Measurements from ENCODE around the gene ZBTB16.

Gene ZBTB16

DNA sequence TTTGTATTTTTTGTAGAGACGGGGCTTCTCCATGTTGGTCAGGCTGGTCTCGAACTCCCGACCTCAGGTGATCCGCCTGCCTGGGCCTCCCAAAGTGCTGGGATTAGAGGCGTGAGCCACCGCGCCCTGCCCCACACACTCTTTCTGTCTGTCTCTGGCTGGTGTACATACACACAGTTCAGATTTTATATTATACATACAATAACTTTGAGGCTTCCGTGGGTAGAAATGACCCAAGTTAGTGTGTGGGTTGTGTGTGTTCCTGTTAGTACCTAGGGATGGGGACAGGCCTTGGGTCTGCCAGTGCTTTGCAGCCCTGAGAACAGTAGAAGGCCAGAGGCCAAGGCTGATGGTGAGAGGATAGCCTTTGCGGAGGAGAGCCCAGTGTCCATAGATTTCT lies 2.8 kb downstream of the ZBTB16 start:
- in situ Hi-C loops (cut with MboI; ENCODE audit: low sequenced_read_pairs) = loop anchor here (10.0 kb wide), 1 partner anchor 93 kb away; no protein-coding TSS in a partner anchor

DNA sequence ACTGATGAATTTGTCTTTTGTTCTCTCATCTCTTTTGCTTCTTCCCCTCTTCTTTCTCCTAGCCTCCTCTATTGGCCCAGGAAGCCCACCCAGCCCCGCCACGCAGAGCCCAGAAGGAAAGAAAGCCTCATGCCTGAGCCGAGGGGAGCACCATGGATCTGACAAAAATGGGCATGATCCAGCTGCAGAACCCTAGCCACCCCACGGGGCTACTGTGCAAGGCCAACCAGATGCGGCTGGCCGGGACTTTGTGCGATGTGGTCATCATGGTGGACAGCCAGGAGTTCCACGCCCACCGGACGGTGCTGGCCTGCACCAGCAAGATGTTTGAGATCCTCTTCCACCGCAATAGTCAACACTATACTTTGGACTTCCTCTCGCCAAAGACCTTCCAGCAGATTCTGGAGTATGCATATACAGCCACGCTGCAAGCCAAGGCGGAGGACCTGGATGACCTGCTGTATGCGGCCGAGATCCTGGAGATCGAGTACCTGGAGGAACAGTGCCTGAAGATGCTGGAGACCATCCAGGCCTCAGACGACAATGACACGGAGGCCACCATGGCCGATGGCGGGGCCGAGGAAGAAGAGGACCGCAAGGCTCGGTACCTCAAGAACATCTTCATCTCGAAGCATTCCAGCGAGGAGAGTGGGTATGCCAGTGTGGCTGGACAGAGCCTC lies 3.8 kb downstream of the ZBTB16 start:
- in situ Hi-C loops (cut with MboI; ENCODE audit: low sequenced_read_pairs) = loop anchor here (10.0 kb wide), 1 partner anchor 92 kb away; no protein-coding TSS in a partner anchor

GRCh38 chr11:114063829-114064201 lies 4.3 kb downstream of the ZBTB16 start:
- in situ Hi-C loops (cut with MboI; ENCODE audit: low sequenced_read_pairs) = loop anchor here (10.0 kb wide), 1 partner anchor 91 kb away; no protein-coding TSS in a partner anchor

- in situ Hi-C loops (cut with MboI; ENCODE audit: low sequenced_read_pairs) = loop anchor here (10.0 kb wide), 1 partner anchor 91 kb away; no protein-coding TSS in a partner anchor
Observed at GRCh38 chr11:114064216-114064615, 4.7 kb downstream of the ZBTB16 start.

- in situ Hi-C loops (cut with MboI; ENCODE audit: low sequenced_read_pairs) = loop anchor here (10.0 kb wide), 1 partner anchor 90 kb away; no protein-coding TSS in a partner anchor
Observed at GRCh38 chr11:114065094-114065493, 5.6 kb downstream of the ZBTB16 start.

GRCh38 chr11:114066046-114066648 lies 6.6 kb downstream of the ZBTB16 start:
- in situ Hi-C loops (cut with MboI; ENCODE audit: low sequenced_read_pairs) = loop anchor here (10.0 kb wide), 1 partner anchor 89 kb away; no protein-coding TSS in a partner anchor

- in situ Hi-C loops (cut with MboI; ENCODE audit: low sequenced_read_pairs) = loop anchor here (10.0 kb wide), 1 partner anchor 86 kb away; no protein-coding TSS in a partner anchor
Observed at GRCh38 chr11:114068327-114068726, 8.8 kb downstream of the ZBTB16 start.

DNA sequence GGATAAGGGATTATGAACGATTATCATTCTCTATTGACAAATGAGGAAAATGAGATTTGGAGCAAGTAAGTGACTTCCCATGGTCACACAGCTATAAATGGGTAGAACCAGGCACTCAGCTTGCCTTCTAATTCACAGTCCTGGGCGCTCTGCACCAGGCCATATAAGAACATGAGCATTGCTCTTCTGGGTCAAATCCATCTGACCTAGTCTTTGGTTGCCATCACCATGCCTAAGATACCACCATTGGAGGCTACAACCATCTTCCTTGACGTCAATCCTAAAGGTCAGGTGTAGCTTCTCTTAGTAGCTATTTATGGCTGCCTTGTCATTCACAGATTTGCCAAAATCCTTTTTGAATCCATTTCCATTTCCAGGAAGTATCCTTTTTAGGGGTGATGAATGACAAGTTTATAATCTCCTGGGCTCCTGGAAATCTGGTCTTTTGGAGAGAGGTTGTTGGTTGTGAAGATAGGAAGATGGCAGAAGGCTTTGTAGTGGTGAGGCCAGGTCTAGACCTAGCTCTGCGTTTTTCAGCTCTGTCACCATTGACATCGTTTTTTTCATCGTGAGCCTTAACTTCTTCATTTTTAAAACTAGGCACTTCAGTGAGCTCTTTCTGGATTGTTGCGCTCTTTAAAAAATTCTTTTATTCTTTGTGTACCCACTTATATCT lies 11.1 kb downstream of the ZBTB16 start:
- in situ Hi-C loops (cut with MboI; ENCODE audit: low sequenced_read_pairs) = no loop called here

GRCh38 chr11:114073007-114073827 lies 13.7 kb downstream of the ZBTB16 start:
- in situ Hi-C loops (cut with MboI; ENCODE audit: low sequenced_read_pairs) = no loop called here

DNA sequence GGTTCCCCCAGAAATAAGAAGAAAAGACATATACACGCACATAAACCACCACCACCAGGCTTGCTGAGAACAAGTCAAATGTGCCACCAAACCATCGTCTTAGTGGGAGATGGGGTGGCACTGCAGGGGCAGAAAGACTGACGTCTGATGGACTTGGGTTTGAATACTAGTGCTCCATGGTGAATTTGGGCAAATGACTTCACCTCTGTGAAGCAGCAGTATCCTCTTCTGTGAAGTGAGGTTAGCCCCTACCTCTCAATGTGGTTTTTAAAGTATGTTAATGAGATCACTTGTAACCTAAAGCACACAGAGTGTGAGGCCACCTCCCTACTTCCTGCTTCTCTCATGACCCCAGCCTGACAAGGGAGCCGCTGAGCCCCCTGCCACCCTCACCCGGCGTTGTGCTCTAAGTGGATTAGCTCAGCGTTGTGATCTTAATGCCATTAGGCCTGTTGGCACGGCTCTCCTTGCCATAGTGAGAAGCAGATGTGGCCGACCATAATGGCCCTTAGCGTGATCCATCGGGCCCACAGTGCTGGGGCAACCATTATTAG lies 14.4 kb downstream of the ZBTB16 start:
- in situ Hi-C loops (cut with MboI; ENCODE audit: low sequenced_read_pairs) = no loop called here

DNA sequence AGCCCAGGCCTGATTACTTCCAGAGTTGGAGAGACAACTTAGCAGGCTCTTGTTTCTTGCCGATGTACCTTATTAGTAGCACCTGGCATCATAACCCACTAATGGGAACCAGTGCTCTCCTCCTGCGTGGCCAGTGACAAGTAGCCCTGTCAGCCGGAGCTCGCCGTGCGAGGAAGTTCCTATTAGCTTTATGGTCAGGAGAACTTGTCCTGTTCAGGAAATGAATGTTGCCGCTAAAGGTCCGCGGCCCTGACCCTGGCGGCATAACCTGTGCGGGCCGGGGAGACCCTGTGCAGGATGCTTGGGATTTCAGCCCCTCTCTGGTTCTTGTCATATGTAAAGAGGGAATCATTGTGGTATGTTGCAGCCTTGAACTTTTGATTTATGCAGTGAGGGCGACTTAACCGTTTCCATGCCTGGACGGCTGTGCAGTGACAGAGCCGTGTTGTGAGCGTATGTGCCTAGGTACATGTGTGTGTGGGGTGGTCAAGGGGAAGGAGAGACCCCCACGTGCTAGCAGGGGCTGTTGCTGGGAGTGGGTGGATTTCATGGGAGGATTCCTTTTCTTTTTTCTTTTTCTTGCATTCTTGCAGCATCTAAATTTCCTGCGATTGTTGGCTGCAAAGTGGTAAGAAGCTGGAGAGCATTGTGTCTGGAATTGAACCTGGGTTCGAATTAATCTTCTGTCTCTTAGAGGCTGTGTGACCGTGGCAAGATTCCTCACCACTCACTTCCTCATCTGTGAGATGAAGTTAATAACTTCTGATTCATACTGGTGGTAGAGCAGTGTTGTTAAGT lies 15.2 kb downstream of the ZBTB16 start:
- in situ Hi-C loops (cut with MboI; ENCODE audit: low sequenced_read_pairs) = no loop called here

GRCh38 chr11:114075344-114075610 lies 15.8 kb downstream of the ZBTB16 start:
- in situ Hi-C loops (cut with MboI; ENCODE audit: low sequenced_read_pairs) = no loop called here

DNA sequence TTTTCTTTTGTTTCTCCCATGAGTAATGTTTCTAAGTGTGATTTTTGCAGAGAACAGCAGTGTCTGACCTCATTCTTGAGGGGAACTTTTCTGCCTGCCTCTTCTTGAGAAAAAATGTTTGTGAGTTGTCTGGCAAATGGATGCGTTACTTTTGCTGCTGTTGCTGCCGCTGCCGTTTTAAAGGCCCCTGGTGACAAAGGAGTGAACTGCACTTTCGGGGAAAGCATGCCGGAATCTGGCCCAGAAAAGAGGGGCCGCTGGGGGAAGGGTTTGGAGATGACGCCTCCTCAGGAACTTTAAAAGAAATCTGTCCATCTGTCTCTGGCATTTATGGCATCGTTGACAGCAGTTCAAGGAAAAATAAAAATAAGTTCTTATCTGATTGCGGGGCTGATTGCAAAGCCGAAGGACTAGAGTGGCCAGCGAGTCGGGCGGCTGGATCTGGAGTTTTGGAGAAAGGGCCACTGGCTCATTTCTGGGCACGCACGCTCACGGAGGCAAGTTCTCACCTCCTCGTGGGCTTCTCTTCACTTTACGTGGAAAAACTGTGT lies 16.5 kb downstream of the ZBTB16 start:
- in situ Hi-C loops (cut with MboI; ENCODE audit: low sequenced_read_pairs) = no loop called here

GRCh38 chr11:114076921-114077331 lies 17.4 kb downstream of the ZBTB16 start:
- in situ Hi-C loops (cut with MboI; ENCODE audit: low sequenced_read_pairs) = no loop called here

- in situ Hi-C loops (cut with MboI; ENCODE audit: low sequenced_read_pairs) = no loop called here
Observed at GRCh38 chr11:114077482-114078305, 18.2 kb downstream of the ZBTB16 start.

DNA sequence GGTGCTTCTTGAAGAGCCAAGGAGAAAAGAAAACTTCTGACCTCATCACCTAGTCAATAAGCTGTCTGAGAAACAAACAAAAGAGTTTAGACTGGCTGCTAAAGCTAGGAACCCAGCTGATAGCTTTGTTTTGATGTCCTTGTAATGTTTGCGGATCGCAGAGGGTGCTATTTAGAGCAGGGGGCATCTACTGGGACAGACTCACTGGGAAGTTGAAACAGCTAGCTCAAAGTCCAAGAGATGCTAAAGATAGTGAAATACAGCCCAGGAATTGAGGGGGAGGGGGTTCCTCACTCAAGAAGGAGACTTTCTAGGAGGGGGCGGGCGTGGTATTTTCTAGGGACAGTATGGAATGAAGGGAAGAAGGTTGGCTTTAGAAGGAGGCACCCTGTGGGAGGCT lies 18.9 kb downstream of the ZBTB16 start:
- in situ Hi-C loops (cut with MboI; ENCODE audit: low sequenced_read_pairs) = no loop called here

DNA sequence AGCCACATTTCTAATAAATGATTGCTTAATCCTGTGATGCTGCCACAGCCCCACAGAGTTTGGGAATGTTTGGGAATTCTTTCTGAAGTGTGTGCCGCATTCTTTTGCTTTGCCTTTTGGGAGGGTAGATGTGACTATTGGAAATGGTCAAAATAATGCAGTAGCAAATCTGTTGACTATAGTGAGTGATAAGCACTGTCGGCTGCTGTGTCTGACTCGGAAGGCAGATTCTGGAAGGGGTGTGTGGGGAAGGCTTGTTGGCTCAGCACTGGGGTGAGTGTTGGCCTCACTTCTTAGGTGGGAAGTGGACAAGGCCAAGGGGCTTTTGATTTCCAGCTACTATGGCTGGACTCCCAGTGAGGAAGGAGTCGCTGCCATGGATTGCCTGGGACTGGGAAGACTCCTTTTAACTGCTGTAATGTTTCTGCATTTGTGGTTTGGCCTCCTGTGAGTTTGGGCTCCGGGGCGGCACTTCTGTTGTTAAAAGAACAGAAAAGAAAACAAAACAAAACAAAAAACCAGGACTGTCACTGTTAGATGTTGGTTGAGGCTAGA lies 20.1 kb downstream of the ZBTB16 start:
- in situ Hi-C loops (cut with MboI; ENCODE audit: low sequenced_read_pairs) = loop anchor here (5.0 kb wide), 1 partner anchor 78 kb away; no protein-coding TSS in a partner anchor

GRCh38 chr11:114080219-114080618 lies 20.7 kb downstream of the ZBTB16 start:
- in situ Hi-C loops (cut with MboI; ENCODE audit: low sequenced_read_pairs) = loop anchor here (5.0 kb wide), 1 partner anchor 77 kb away; no protein-coding TSS in a partner anchor
